A549 (cell line): Measurements from ENCODE around the gene CTSC. TPM values are rescaled to one million over a fixed set of nuclear protein-coding genes. Genes with fewer than 3 reads are reported as not detected.

Experiments used
- ATAC-seq, 2 experiments: fragments of 200-7000 bp in 1 of 2; fragments of >200 bp in 1 of 2; cut with Nextera tagmentation in 1 of 2; cut with Tn5 transposase in 1 of 2; 3 replicates each; pipeline versions ENCODE4 v1.8.0 to v1.9.1; 2018 to 2020; ENCODE audit warnings: mild to moderate bottlenecking in 1 of 2, moderate library complexity in 1 of 2
- CTCF ChIA-PET: fragments of 300-600 bp; sonication (Branson Sonifier 250); formaldehyde crosslinking; extraction: SDS; loops from one replicate; lab custom pipeline; 2021; ENCODE audit warnings: antibody characterized with exemption, inconsistent platforms; lab: Yijun Ruan, JAX
- POLR2A ChIA-PET: fragments of 350-600 bp; formaldehyde crosslinking; extraction: SDS; loops from one replicate; lab custom pipeline; 2021; ENCODE audit warnings: antibody characterized with exemption, inconsistent platforms; lab: Yijun Ruan, JAX
- DNase-seq, 2 experiments: peaks; one replicate each; pipeline versions ENCODE4 v3.0.0 to v3.0.0-alpha.2; 2011 to 2016; ENCODE audit warnings: low read depth in 1 of 2, low spot score in 1 of 2
- FAIRE-seq: peaks from 2 replicates; lab custom pipeline; 2011; peaks lifted over from hg19 to GRCh38; lab: Jason Lieb, UNC
- H3K27ac ChIP-seq, 2 experiments: fragments of >200 bp; sonication (Bioruptor Twin); formaldehyde crosslinking; 3 replicates each; pipeline ENCODE4 v1.5.1; 2016 to 2017
- H3K4me1 ChIP-seq: fragments of >200 bp; sonication (Bioruptor Twin); formaldehyde crosslinking; 3 replicates; pipeline ENCODE4 v1.6.1; 2016
- H3K4me2 ChIP-seq: fragments of >200 bp; sonication (Bioruptor Twin); formaldehyde crosslinking; 3 replicates; pipeline ENCODE4 v1.6.1; 2016
- H3K4me3 ChIP-seq: fragments of >200 bp; sonication (Bioruptor Twin); formaldehyde crosslinking; 3 replicates; pipeline ENCODE4 v1.5.1; 2016
- H3K9me3 ChIP-seq: fragments of >200 bp; sonication (Bioruptor Twin); formaldehyde crosslinking; 3 replicates; pipeline ENCODE4 v1.6.1; 2016
- CBX2 ChIP-seq: fragments of 200-600 bp; sonication (generic); IDR thresholded peaks from 2 replicates; pipeline ENCODE4 v1.6.1; 2016; ENCODE audit warnings: low read depth, mild to moderate bottlenecking, borderline replicate concordance
- CBX8 ChIP-seq: fragments of 200-600 bp; sonication (generic); IDR thresholded peaks from 2 replicates; pipeline ENCODE4 v1.6.1; 2016
- CHD4 ChIP-seq: fragments of 200-600 bp; sonication (generic); IDR thresholded peaks from 2 replicates; pipeline ENCODE4 v1.6.1; 2016; ENCODE audit warnings: antibody characterized with exemption, mild to moderate bottlenecking, borderline replicate concordance
- EHF ChIP-seq: fragments of 250-450 bp; sonication (Bioruptor Pico); IDR thresholded peaks from 2 replicates; pipeline ENCODE4 v1.5.0; 2020; ENCODE audit warnings: mild to moderate bottlenecking
- ESRRA ChIP-seq: fragments of 150-350 bp; IDR thresholded peaks from 2 replicates; pipeline ENCODE4 v1.6.1; 2014; ENCODE audit warnings: mild to moderate bottlenecking, low read length, borderline replicate concordance
- HDAC2 ChIP-seq: fragments of 200-600 bp; sonication (generic); IDR thresholded peaks from 2 replicates; pipeline ENCODE4 v1.6.1; 2016
- HMGXB4 ChIP-seq: fragments of 250-450 bp; sonication (Bioruptor Pico); IDR thresholded peaks from 2 replicates; pipeline ENCODE4 v1.5.0; 2021; ENCODE audit warnings: mild to moderate bottlenecking, moderate library complexity, borderline replicate concordance
- HOXB5 ChIP-seq: fragments of 250-450 bp; sonication (Bioruptor Pico); IDR thresholded peaks from 2 replicates; pipeline ENCODE4 v1.5.0; 2020; ENCODE audit warnings: mild to moderate bottlenecking, moderate library complexity
- JUN ChIP-seq, 2 experiments: fragments of >200 bp; sonication (Bioruptor Twin); formaldehyde crosslinking; IDR thresholded peaks; 2 replicates in 1 of 2; 3 replicates in 1 of 2; pipeline ENCODE4 v1.6.1; 2016 to 2017
- KDM1A ChIP-seq: fragments of 200-600 bp; sonication (generic); IDR thresholded peaks from 2 replicates; pipeline ENCODE4 v1.6.1; 2016; ENCODE audit warnings: low read depth, mild to moderate bottlenecking
- MAZ ChIP-seq: fragments of 150-350 bp; IDR thresholded peaks from 2 replicates; pipeline ENCODE4 v1.6.1; 2014; ENCODE audit warnings: antibody characterized with exemption, low read depth, low read length, borderline replicate concordance
- NFE2L2 ChIP-seq: fragments of 150-350 bp; conservative IDR thresholded peaks from 2 replicates; pipeline ENCODE4 v1.6.1; 2014; ENCODE audit warnings: low read length
- NPAS2 ChIP-seq: fragments of 250-450 bp; sonication (Bioruptor Pico); IDR thresholded peaks from 2 replicates; pipeline ENCODE4 v1.8.0; 2022; ENCODE audit warnings: mild to moderate bottlenecking, moderate library complexity, borderline replicate concordance
- RCOR1 ChIP-seq: fragments of 150-350 bp; IDR thresholded peaks from 2 replicates; pipeline ENCODE4 v1.6.1; 2014; ENCODE audit warnings: antibody characterized with exemption, low read length, low read depth
- RFX5 ChIP-seq: fragments of 450-650 bp; IDR thresholded peaks from 2 replicates; pipeline ENCODE4 v1.7.1; 2014; ENCODE audit warnings: antibody characterized with exemption, mild to moderate bottlenecking, moderate library complexity
- RNF2 ChIP-seq: fragments of 200-600 bp; sonication (generic); IDR thresholded peaks from 2 replicates; pipeline ENCODE4 v1.6.1; 2016; ENCODE audit warnings: low read depth, mild to moderate bottlenecking, antibody characterized with exemption, moderate library complexity, borderline replicate concordance
- SMC3 ChIP-seq: fragments of >200 bp; sonication (Bioruptor Twin); formaldehyde crosslinking; IDR thresholded peaks from 3 replicates; pipeline ENCODE4 v1.6.1; 2018; ENCODE audit warnings: inconsistent platforms
- SREBF2 ChIP-seq: fragments of 450-650 bp; IDR thresholded peaks from 2 replicates; pipeline ENCODE4 v1.6.1; 2014; ENCODE audit warnings: mild to moderate bottlenecking, moderate library complexity
- TFCP2L1 ChIP-seq: fragments of 250-450 bp; sonication (Bioruptor Pico); IDR thresholded peaks from 2 replicates; pipeline ENCODE4 v1.5.0; 2021; ENCODE audit warnings: mild to moderate bottlenecking
- USF2 ChIP-seq: fragments of 450-650 bp; IDR thresholded peaks from 2 replicates; pipeline ENCODE4 v1.6.1; 2014; ENCODE audit warnings: antibody characterized with exemption
- ZC3H11A ChIP-seq: fragments of 450-650 bp; IDR thresholded peaks from 2 replicates; pipeline ENCODE4 v1.6.1; 2014; ENCODE audit warnings: antibody characterized with exemption, mild to moderate bottlenecking
- ZNF302 ChIP-seq: fragments of 250-450 bp; sonication (Bioruptor Pico); IDR thresholded peaks from 2 replicates; pipeline ENCODE4 v1.9.0; 2021; ENCODE audit warnings: inconsistent platforms, mild to moderate bottlenecking, moderate library complexity
- ZSCAN20 ChIP-seq: fragments of 250-450 bp; sonication (Bioruptor Pico); IDR thresholded peaks from 2 replicates; pipeline ENCODE4 v1.8.0; 2022; ENCODE audit warnings: mild to moderate bottlenecking, moderate library complexity
- WGBS: methylation state at CpG from one replicate; pipeline ENCODE4 v1.1.6; 2017; ENCODE audit errors: missing lambda C conversion rate; 5-methylcytosine and 5-hydroxymethylcytosine counted together
- polyA plus RNA-seq, 4 experiments: library from polyadenylated mRNA; depleted of rRNA in 3 of 4; stranded (reverse); fragments of >200 nt; fragmentation: RNase III in 1 of 4; extraction: RNeasy Plus Mini Kit Qiagen cat#74134 plus additional on column Dnase treatment in 1 of 4; gene quantifications; 2 replicates in 3 of 4; 3 replicates in 1 of 4; pipeline ENCODE4 v1.2.3, GENCODE V29; 2011 to 2017
- TF ChIP-seq, protein P1 (sequence below): fragments of >200 bp; sonication (Bioruptor Twin); formaldehyde crosslinking; IDR thresholded peaks from 3 replicates; pipeline ENCODE4 v1.6.1; 2016
- TF ChIP-seq, protein P2 (sequence below): fragments of 150-350 bp; IDR thresholded peaks from 2 replicates; pipeline ENCODE4 v1.6.1; 2014; ENCODE audit warnings: low read depth, mild to moderate bottlenecking, low read length
- TF ChIP-seq, protein P3 (sequence below): fragments of 200-600 bp; sonication (generic); IDR thresholded peaks from 2 replicates; pipeline ENCODE4 v1.6.1; 2016; ENCODE audit warnings: antibody characterized with exemption, mild to moderate bottlenecking, moderate library complexity

Gene CTSC
- polyA plus RNA-seq, 2 of the 4 experiments (the other 2 are of a cell fraction) = 50.0 to 118 TPM

GRCh38 chr11:88305430-88305829 is 32.1 kb downstream of the CTSC start:
- POLR2A ChIA-PET = no interaction called here
- WGBS = 95% methylated on average over 1 of the region's 1 CpG
- Histone ChIP-seq H3K4me1 (no peaks in the 10 kb centered on the region), H3K27ac (no peak overlapping the region), H3K4me3 (no peak overlapping the region), H3K9me3 (no peaks in the 10 kb centered on the region), H3K4me2 (no peak overlapping the region)
- CTCF ChIA-PET = interaction anchor here (1.2 kb wide), 1 partner anchor 23 kb away, joined by 3 read pairs; no protein-coding TSS in a partner anchor
- DNase-seq (no peak), FAIRE-seq (no peak), ATAC-seq (no peak)
- TF ChIP-seq SMC3 = no peak
- TF ChIP-seq CBX8 = no peak
- TF ChIP-seq SREBF2 = no peak
- TF ChIP-seq EHF (CRISPR knock-in tag) = no peak
- no peak for TF ChIP-seq JUN (IDR thresholded peaks at IDR 0.05)
- no peak for TF ChIP-seq RFX5
- TF ChIP-seq, protein P1, sequence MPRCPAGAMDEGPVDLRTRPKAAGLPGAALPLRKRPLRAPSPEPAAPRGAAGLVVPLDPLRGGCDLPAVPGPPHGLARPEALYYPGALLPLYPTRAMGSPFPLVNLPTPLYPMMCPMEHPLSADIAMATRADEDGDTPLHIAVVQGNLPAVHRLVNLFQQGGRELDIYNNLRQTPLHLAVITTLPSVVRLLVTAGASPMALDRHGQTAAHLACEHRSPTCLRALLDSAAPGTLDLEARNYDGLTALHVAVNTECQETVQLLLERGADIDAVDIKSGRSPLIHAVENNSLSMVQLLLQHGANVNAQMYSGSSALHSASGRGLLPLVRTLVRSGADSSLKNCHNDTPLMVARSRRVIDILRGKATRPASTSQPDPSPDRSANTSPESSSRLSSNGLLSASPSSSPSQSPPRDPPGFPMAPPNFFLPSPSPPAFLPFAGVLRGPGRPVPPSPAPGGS = no peak
- no peak for TF ChIP-seq RNF2
- TF ChIP-seq, protein P2, sequence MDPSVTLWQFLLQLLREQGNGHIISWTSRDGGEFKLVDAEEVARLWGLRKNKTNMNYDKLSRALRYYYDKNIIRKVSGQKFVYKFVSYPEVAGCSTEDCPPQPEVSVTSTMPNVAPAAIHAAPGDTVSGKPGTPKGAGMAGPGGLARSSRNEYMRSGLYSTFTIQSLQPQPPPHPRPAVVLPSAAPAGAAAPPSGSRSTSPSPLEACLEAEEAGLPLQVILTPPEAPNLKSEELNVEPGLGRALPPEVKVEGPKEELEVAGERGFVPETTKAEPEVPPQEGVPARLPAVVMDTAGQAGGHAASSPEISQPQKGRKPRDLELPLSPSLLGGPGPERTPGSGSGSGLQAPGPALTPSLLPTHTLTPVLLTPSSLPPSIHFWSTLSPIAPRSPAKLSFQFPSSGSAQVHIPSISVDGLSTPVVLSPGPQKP = no peak
- TF ChIP-seq KDM1A = no peak
- TF ChIP-seq, protein P3, sequence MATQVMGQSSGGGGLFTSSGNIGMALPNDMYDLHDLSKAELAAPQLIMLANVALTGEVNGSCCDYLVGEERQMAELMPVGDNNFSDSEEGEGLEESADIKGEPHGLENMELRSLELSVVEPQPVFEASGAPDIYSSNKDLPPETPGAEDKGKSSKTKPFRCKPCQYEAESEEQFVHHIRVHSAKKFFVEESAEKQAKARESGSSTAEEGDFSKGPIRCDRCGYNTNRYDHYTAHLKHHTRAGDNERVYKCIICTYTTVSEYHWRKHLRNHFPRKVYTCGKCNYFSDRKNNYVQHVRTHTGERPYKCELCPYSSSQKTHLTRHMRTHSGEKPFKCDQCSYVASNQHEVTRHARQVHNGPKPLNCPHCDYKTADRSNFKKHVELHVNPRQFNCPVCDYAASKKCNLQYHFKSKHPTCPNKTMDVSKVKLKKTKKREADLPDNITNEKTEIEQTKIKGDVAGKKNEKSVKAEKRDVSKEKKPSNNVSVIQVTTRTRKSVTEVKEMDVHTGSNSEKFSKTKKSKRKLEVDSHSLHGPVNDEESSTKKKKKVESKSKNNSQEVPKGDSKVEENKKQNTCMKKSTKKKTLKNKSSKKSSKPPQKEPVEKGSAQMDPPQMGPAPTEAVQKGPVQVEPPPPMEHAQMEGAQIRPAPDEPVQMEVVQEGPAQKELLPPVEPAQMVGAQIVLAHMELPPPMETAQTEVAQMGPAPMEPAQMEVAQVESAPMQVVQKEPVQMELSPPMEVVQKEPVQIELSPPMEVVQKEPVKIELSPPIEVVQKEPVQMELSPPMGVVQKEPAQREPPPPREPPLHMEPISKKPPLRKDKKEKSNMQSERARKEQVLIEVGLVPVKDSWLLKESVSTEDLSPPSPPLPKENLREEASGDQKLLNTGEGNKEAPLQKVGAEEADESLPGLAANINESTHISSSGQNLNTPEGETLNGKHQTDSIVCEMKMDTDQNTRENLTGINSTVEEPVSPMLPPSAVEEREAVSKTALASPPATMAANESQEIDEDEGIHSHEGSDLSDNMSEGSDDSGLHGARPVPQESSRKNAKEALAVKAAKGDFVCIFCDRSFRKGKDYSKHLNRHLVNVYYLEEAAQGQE = no peak
- TF ChIP-seq RCOR1 = no peak
- TF ChIP-seq HDAC2 = no peak
- TF ChIP-seq ZNF302 (CRISPR knock-in tag) = no peak
- no peak for TF ChIP-seq ZC3H11A
- TF ChIP-seq ESRRA = no peak

GRCh38 chr11:88304352-88304751 is 33.2 kb downstream of the CTSC start:
- peak; percentile 56 for FAIRE-seq
- CTCF ChIA-PET = interaction anchor here (1.2 kb wide), 1 partner anchor 22 kb away, joined by 3 read pairs; no protein-coding TSS in a partner anchor
- WGBS = 95% methylated on average over 1 of the region's 1 CpG
- TF ChIP-seq CHD4 (no peak), USF2 (no peak), TFCP2L1 (CRISPR knock-in tag) (no peak), RNF2 (no peak), MAZ (no peak), HMGXB4 (CRISPR knock-in tag) (no peak), ZSCAN20 (CRISPR knock-in tag) (no peak), NPAS2 (CRISPR knock-in tag) (no peak), KDM1A (no peak), CBX2 (no peak), HOXB5 (CRISPR knock-in tag) (no peak), NFE2L2 (no peak), SMC3 (no peak)
- TF ChIP-seq, protein P3 = no peak

More at GRCh38 chr11:88304352-88304751, 33.2 kb downstream of the CTSC start:
- Histone ChIP-seq H3K27ac (no peak overlapping the region), H3K4me2 (no peak overlapping the region), H3K4me1 (no peaks in the 10 kb centered on the region), H3K4me3 (no peak overlapping the region), H3K9me3 (no peaks in the 10 kb centered on the region)
- POLR2A ChIA-PET = no interaction called here
- ATAC-seq = no peak
- DNase-seq = no peak
